Measurements from ENCODE around the gene C17orf75.
"Not testable (repeated sequence)": the region's sequence is repeated elsewhere in the genome, so short reads cannot be mapped to it uniquely, and the experiment has no call there.

C17orf75 gene

GRCh38 chr17:32319548-32319905 lies 22.4 kb downstream of the C17orf75 start:
- Histone ChIP-seq H3K4me2 (ENCODE audit: low read length) (peak overlapping the region; percentile 53), H3K27me3 (ENCODE audit: insufficient read depth, low read length) (no peaks in the 10 kb centered on the region; the same call in 1 of the 2 replicates), H3K4me1 (ENCODE audit: insufficient read depth, low read length, severe bottlenecking) (no peaks in the 10 kb centered on the region), H3K27ac (ENCODE audit: low read depth, low read length, poor library complexity, severe bottlenecking) (no peak overlapping the region), H4K20me1 (ENCODE audit: insufficient read depth, low read length) (no peaks in the 10 kb centered on the region), H3K36me3 (ENCODE audit: insufficient read depth, low read length) (no peaks in the 10 kb centered on the region), H2AFZ (ENCODE audit: low read length) (no peak overlapping the region), H3K79me2 (ENCODE audit: insufficient read depth, low read length) (no peaks in the 10 kb centered on the region), H3K9me3 (ENCODE audit: low read length) (no peaks in the 10 kb centered on the region), H3K4me3 (ENCODE audit: low read depth, low read length, poor library complexity, severe bottlenecking) (peak overlapping the region; percentile 16), H3K9me2 (ENCODE audit: low read depth, low read length) (no peaks in the 10 kb centered on the region), H3K9ac (ENCODE audit: low read length) (no peak overlapping the region), H3F3A (ENCODE audit: insufficient read depth, low read length) (no peaks in the 10 kb centered on the region)
- peak; percentile 92 for TF ChIP-seq CTCF (IDR thresholded peaks at IDR 0.05; ENCODE audit: low read length)
- TF ChIP-seq EZH2 (IDR thresholded peaks at IDR 0.05; ENCODE audit: borderline replicate concordance, low read length), result no peak

DNA sequence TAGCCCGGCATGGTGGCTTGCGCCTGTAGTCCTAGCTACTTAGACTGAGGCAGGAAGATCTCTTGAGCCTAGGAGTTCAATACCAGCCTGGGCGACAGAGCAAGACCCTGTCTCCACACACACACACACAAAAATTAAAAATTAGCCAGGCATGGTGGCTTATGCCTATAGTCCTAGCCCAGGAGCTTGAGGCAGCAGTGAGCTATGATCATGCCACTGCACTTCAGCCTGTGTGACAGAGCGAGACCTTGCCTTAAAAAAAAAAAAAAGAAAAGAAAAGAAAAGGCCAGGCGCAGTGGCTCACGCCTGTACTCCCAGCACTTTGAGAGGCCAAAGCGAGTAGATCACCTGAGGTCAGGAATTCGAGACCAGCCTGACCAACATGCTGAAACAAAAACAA lies 23.9 kb downstream of the C17orf75 start:
- Histone ChIP-seq H3K9me2 (ENCODE audit: low read depth, low read length) (no peaks in the 10 kb centered on the region), H4K20me1 (ENCODE audit: insufficient read depth, low read length) (no peaks in the 10 kb centered on the region), H3K36me3 (ENCODE audit: insufficient read depth, low read length) (no peaks in the 10 kb centered on the region), H3K27me3 (ENCODE audit: insufficient read depth, low read length) (no peaks in the 10 kb centered on the region; the same call in 1 of the 2 replicates), H3F3A (ENCODE audit: insufficient read depth, low read length) (no peaks in the 10 kb centered on the region), H3K9me3 (ENCODE audit: low read length) (no peaks in the 10 kb centered on the region), H3K27ac (ENCODE audit: low read depth, low read length, poor library complexity, severe bottlenecking) (no peak overlapping the region), H2AFZ (ENCODE audit: low read length) (no peak overlapping the region), H3K4me3 (ENCODE audit: low read depth, low read length, poor library complexity, severe bottlenecking) (no peak overlapping the region), H3K4me2 (ENCODE audit: low read length) (no peak overlapping the region), H3K79me2 (ENCODE audit: insufficient read depth, low read length) (no peaks in the 10 kb centered on the region), H3K9ac (ENCODE audit: low read length) (no peak overlapping the region), H3K4me1 (ENCODE audit: insufficient read depth, low read length, severe bottlenecking) (no peaks in the 10 kb centered on the region)
- TF ChIP-seq EZH2 (IDR thresholded peaks at IDR 0.05; ENCODE audit: borderline replicate concordance, low read length), result no peak
- no peak for TF ChIP-seq CTCF (IDR thresholded peaks at IDR 0.05; ENCODE audit: low read length)

DNA sequence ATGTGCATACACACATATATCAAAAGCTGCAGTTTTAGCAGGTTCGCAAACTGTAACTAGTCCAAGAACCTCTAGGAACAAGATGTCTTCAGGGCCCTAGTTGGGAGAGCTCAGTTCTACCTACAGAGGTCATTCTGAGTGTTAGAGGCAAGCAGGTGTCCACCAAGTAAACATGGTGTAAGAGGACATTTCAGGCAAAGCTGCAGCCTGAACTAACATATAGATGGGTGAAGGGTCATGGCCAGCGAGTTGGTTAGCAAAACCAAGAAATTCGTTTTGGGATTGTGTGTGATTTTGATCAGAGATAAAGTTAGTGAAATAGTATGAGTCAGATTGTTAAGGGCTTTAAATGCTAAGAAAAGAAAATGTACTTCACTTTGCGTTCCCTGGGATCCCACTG lies 24.6 kb downstream of the C17orf75 start:
- Histone ChIP-seq H3F3A (ENCODE audit: insufficient read depth, low read length) (no peaks in the 10 kb centered on the region), H3K27me3 (ENCODE audit: insufficient read depth, low read length) (no peaks in the 10 kb centered on the region; the same call in 1 of the 2 replicates), H2AFZ (ENCODE audit: low read length) (no peak overlapping the region), H3K9me2 (ENCODE audit: low read depth, low read length) (no peaks in the 10 kb centered on the region), H3K4me2 (ENCODE audit: low read length) (no peak overlapping the region), H4K20me1 (ENCODE audit: insufficient read depth, low read length) (no peaks in the 10 kb centered on the region), H3K36me3 (ENCODE audit: insufficient read depth, low read length) (no peaks in the 10 kb centered on the region), H3K9me3 (ENCODE audit: low read length) (no peaks in the 10 kb centered on the region), H3K79me2 (ENCODE audit: insufficient read depth, low read length) (no peaks in the 10 kb centered on the region), H3K4me3 (ENCODE audit: low read depth, low read length, poor library complexity, severe bottlenecking) (no peak overlapping the region), H3K9ac (ENCODE audit: low read length) (no peak overlapping the region), H3K27ac (ENCODE audit: low read depth, low read length, poor library complexity, severe bottlenecking) (no peak overlapping the region), H3K4me1 (ENCODE audit: insufficient read depth, low read length, severe bottlenecking) (no peaks in the 10 kb centered on the region)
- no peak for TF ChIP-seq EZH2 (IDR thresholded peaks at IDR 0.05; ENCODE audit: borderline replicate concordance, low read length)
- TF ChIP-seq CTCF (IDR thresholded peaks at IDR 0.05; ENCODE audit: low read length), result no peak

GRCh38 chr17:32316653-32317052 lies 25.3 kb downstream of the C17orf75 start:
- not testable (repeated sequence) for H3K27ac ChIP-seq (ENCODE audit: low read depth, low read length, poor library complexity, severe bottlenecking); H3K4me2 ChIP-seq (ENCODE audit: low read length); H3K4me1 ChIP-seq (ENCODE audit: insufficient read depth, low read length, severe bottlenecking); H3K36me3 ChIP-seq (ENCODE audit: insufficient read depth, low read length); H3K79me2 ChIP-seq (ENCODE audit: insufficient read depth, low read length); H3K4me3 ChIP-seq (ENCODE audit: low read depth, low read length, poor library complexity, severe bottlenecking); H4K20me1 ChIP-seq (ENCODE audit: insufficient read depth, low read length); H3K9me2 ChIP-seq (ENCODE audit: low read depth, low read length); H3K9ac ChIP-seq (ENCODE audit: low read length); H3K27me3 ChIP-seq (ENCODE audit: insufficient read depth, low read length); H3K9me3 ChIP-seq (ENCODE audit: low read length); H3F3A ChIP-seq (ENCODE audit: insufficient read depth, low read length); H2AFZ ChIP-seq (ENCODE audit: low read length)
